WERI-Rb-1 (cell line): ENCODE measurements around the gene SPO11.

Experiments
- DNase-seq: peaks from one replicate; pipeline ENCODE4 v3.0.0-alpha.2; 2020
- H3K27ac ChIP-seq: fragments of 250-450 bp; sonication (Bioruptor Pico); 2 replicates; pipeline ENCODE4 v1.5.1; 2020; ENCODE audit warnings: mild to moderate bottlenecking, moderate library complexity
- H3K27me3 ChIP-seq: fragments of 250-450 bp; sonication (Bioruptor Pico); 2 replicates; pipeline ENCODE4 v1.5.1; 2021; ENCODE audit warnings: mild to moderate bottlenecking, low read depth, moderate library complexity; ENCODE audit not compliant: insufficient read depth, severe bottlenecking
- H3K36me3 ChIP-seq: fragments of 250-450 bp; sonication (Bioruptor Pico); 2 replicates; pipeline ENCODE4 v1.5.1; 2020; ENCODE audit warnings: mild to moderate bottlenecking, moderate library complexity
- H3K4me3 ChIP-seq: 2 replicates; pipeline ENCODE4 v1.5.1; 2011; ENCODE audit warnings: low read depth, mild to moderate bottlenecking, control low read depth, low read length
- H3K9me3 ChIP-seq: fragments of 250-450 bp; sonication (Bioruptor Pico); 2 replicates; pipeline ENCODE4 v1.5.1; 2021; ENCODE audit warnings: mild to moderate bottlenecking, moderate library complexity; ENCODE audit not compliant: severe bottlenecking
- TF ChIP-seq, protein P1 (sequence below): IDR thresholded peaks from 2 replicates; pipeline ENCODE4 v1.5.1; 2011; ENCODE audit warnings: low read depth, mild to moderate bottlenecking, control low read depth, inconsistent platforms, low read length

SPO11 gene

DNA sequence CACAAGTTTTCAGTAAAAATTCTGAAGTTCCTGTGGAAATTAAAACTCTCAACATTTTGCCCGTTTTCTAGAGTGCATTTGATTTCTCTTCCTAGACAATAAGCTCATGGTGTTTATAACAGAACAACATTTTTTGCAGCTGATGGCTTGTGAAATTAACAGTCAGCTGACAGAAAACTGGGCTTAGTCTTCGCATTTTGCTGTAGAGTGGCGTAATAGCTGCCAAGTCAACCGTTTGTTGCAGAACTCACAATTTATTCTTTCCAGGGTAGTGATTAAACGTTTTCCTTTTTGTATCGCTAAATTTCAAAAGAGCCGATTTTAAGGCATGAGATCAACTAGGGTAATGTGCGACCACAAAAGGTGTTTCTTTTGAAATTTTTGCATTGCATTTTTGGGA is 1.4 kb downstream of the SPO11 start:
- Histone ChIP-seq H3K9me3 (no peaks in the 10 kb centered on the region), H3K27ac (no peak overlapping the region), H3K36me3 (no peaks in the 10 kb centered on the region), H3K4me3 (no peak overlapping the region), H3K27me3 (peaks cover 15% of the 10 kb centered on the region)
- no peak for DNase-seq
- TF ChIP-seq, protein P1, sequence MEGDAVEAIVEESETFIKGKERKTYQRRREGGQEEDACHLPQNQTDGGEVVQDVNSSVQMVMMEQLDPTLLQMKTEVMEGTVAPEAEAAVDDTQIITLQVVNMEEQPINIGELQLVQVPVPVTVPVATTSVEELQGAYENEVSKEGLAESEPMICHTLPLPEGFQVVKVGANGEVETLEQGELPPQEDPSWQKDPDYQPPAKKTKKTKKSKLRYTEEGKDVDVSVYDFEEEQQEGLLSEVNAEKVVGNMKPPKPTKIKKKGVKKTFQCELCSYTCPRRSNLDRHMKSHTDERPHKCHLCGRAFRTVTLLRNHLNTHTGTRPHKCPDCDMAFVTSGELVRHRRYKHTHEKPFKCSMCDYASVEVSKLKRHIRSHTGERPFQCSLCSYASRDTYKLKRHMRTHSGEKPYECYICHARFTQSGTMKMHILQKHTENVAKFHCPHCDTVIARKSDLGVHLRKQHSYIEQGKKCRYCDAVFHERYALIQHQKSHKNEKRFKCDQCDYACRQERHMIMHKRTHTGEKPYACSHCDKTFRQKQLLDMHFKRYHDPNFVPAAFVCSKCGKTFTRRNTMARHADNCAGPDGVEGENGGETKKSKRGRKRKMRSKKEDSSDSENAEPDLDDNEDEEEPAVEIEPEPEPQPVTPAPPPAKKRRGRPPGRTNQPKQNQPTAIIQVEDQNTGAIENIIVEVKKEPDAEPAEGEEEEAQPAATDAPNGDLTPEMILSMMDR, result no peak

DNA sequence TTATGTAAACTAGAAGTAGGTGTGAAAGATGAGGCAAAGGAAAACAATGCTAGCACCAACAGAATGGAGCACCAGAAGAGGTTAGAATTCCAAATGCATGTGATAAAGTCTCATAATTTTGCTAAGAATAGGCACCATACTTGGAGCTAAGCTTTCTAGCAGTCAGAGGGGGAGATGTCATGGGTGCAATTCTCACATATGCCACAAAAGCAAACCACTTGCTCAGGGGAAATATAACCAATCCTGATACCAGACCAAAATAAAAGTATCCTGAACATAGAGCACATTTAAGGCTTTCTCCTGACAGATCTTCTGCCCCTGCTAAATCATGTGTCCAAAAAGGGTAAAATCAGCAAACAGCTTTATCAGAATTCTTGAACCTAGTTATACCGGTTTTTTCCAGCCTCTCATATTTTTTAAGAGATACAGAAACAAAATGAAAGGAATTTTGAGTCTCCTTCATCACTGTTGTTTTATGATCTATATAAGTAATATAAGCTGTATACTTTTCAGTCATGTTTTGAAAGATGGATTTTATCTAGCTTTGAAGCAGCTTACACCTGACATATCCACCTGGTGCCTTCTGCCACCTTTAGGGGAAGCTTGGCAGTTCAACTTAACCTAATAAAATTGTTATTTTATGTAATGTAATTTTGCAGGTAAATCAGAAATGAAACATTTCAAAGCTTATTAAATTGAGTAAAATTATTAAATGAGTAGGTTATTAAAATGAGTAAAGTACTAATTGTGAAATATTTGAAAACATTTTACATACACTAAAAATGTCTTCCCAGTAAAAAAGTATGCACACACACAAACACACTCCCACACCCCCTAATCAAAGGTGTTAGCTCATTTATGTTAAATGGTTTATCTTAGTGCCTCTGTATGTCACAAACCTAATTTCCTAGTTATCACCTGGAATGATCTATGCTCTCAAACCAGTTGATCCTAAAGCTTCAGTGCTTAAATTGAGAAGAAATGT is 2.8 kb downstream of the SPO11 start:
- no peak overlapping the region for H3K27ac ChIP-seq

DNA sequence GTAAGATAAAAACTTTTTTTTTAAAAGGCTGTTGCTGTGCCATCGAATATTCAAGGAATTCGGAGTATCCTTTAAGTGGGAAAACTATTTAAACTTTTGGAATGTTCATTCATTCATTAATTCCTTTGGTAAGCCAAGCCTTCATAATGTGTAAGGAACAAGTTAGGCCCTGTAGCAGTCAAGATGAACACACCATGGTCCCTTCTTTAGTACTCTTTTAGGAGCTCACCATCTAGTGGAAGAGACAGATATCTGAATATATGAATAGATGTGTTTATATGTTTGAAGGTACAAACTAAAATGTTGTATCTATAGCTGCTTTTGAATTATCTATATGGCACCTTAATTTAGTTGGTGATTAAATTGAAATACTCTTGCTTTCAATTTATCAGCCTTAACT is 5.8 kb downstream of the SPO11 start:
- Histone ChIP-seq H3K4me3 (no peak overlapping the region), H3K9me3 (no peaks in the 10 kb centered on the region), H3K27ac (no peak overlapping the region), H3K27me3 (peaks cover 24% of the 10 kb centered on the region), H3K36me3 (no peaks in the 10 kb centered on the region)
- TF ChIP-seq, protein P1, result no peak
- no peak for DNase-seq

More for the DNA sequence above, 2.8 kb downstream of the SPO11 start:
- Histone ChIP-seq H3K27me3 (peaks cover 24% of the 10 kb centered on the region), H3K4me3 (no peak overlapping the region), H3K9me3 (no peaks in the 10 kb centered on the region), H3K36me3 (no peaks in the 10 kb centered on the region)
- DNase-seq, result no peak
- TF ChIP-seq, protein P1, result peak; percentile 35; the same call in 1 of the 2 replicates

DNA sequence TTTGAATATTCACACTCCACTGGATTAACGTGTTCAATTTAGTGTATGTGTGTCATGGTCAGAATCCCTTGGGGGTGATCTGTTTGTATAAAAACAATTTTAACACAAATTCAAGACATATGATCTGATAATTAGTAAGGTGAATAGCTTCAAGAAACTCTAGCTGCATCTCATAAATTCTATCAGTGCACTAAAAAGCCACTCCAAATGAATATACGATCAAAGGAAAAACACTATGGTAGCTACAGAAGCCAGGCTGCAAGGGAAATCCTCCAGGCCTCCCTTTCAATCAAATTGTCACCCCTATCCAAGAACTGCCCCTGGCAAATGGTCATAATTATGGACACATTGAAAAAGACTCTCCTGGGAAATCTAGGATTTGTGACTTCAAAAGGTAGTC is 12.1 kb downstream of the SPO11 start:
- TF ChIP-seq, protein P1, result no peak
- H3K9me3 ChIP-seq, result no peaks in the 10 kb centered on the region
- H3K27me3 ChIP-seq, result peaks cover 5% of the 10 kb centered on the region
- H3K4me3 ChIP-seq, result no peak overlapping the region
- H3K36me3 ChIP-seq, result no peaks in the 10 kb centered on the region
- DNase-seq, result no peak
- no peak overlapping the region for H3K27ac ChIP-seq

DNA sequence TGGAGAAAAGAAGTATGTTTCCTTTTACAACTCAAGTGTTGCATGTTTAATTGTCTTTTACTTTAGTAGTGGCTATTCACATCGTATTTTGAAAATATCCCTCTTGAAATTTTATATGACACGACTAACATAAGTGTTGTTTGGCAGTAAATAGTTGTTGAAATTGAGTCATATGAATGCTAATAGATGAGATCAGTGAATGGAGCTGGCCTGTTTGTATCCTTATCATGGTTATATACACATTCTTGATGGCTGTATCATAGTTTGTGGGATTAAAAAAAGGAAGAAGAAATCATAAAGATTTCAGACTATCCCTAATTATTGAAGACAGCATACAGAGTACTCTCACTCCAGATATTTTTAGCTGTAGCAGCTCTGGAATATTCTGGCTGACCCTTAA is 13.2 kb downstream of the SPO11 start:
- H3K9me3 ChIP-seq, result no peaks in the 10 kb centered on the region
- H3K36me3 ChIP-seq, result no peaks in the 10 kb centered on the region
- H3K4me3 ChIP-seq, result no peak overlapping the region
- H3K27ac ChIP-seq, result no peak overlapping the region
- no peak for DNase-seq
- TF ChIP-seq, protein P1, result no peak
- peaks cover 2% of the 10 kb centered on the region for H3K27me3 ChIP-seq
